Mesenchymal stem cell (in vitro differentiated cells and primary cell): ENCODE data around the gene USP24.

ENCODE experiments used
- DNase-seq: peaks from one replicate; pipeline ENCODE4 v3.0.0-alpha.2; 2013
- H2AFZ ChIP-seq: one replicate; pipeline ENCODE4 v1.6.1; 2013; ENCODE audit warnings: low read depth, mild to moderate bottlenecking, control low read depth, inconsistent platforms, low read length, moderate library complexity
- H2AK5ac ChIP-seq: 2 replicates; pipeline ENCODE4 v1.6.1; 2013; ENCODE audit warnings: low read length, moderate library complexity, mild to moderate bottlenecking, inconsistent platforms; ENCODE audit not compliant: severe bottlenecking
- H2BK120ac ChIP-seq: one replicate; pipeline ENCODE4 v1.6.1; 2013; ENCODE audit warnings: low read depth, mild to moderate bottlenecking, inconsistent platforms, low read length, moderate library complexity
- H2BK12ac ChIP-seq, 2 experiments: one replicate each; pipeline ENCODE4 v1.6.1; 2013; ENCODE audit warnings: inconsistent platforms in 2 of 2, low read length in 2 of 2, mild to moderate bottlenecking in 2 of 2, moderate library complexity in 2 of 2, control low read depth in 1 of 2
- H2BK15ac ChIP-seq: one replicate; pipeline ENCODE4 v1.6.1; 2013; ENCODE audit warnings: mild to moderate bottlenecking, low read depth, inconsistent platforms; ENCODE audit not compliant: poor library complexity, severe bottlenecking
- H2BK5ac ChIP-seq: 2 replicates; pipeline ENCODE4 v1.6.1; 2013; ENCODE audit warnings: low read depth, mild to moderate bottlenecking, low read length, control low read depth, inconsistent platforms; ENCODE audit not compliant: poor library complexity, severe bottlenecking
- H3K14ac ChIP-seq, 2 experiments: one replicate each; pipeline ENCODE4 v1.6.1; 2013; ENCODE audit warnings: inconsistent platforms in 2 of 2, low read length in 2 of 2, control low read depth in 1 of 2, mild to moderate bottlenecking in 1 of 2, moderate library complexity in 1 of 2
- H3K18ac ChIP-seq, 2 experiments: one replicate each; pipeline ENCODE4 v1.6.1; 2013; ENCODE audit warnings: inconsistent platforms in 2 of 2, low read length in 2 of 2, control low read depth in 1 of 2, low read depth in 1 of 2, mild to moderate bottlenecking in 1 of 2
- H3K23ac ChIP-seq, 2 experiments: one replicate each; pipeline ENCODE4 v1.6.1; 2013; ENCODE audit warnings: inconsistent platforms in 2 of 2, low read length in 2 of 2, mild to moderate bottlenecking in 2 of 2, moderate library complexity in 2 of 2, control low read depth in 1 of 2
- H3K27ac ChIP-seq: 2 replicates; pipeline ENCODE4 v1.5.1; 2013; ENCODE audit warnings: mild to moderate bottlenecking, moderate library complexity, low read length, control low read depth, inconsistent platforms; ENCODE audit not compliant: poor library complexity, severe bottlenecking
- H3K27me3 ChIP-seq, 2 experiments: 2 replicates each; pipeline versions ENCODE4 v1.6.1 to v1.7.0; 2013; ENCODE audit warnings: low read length in 2 of 2, mild to moderate bottlenecking in 2 of 2, moderate library complexity in 2 of 2, control low read depth in 1 of 2, inconsistent platforms in 1 of 2; ENCODE audit not compliant: control insufficient read depth in 1 of 2, insufficient read depth in 1 of 2
- H3K36me3 ChIP-seq, 2 experiments: 2 replicates each; pipeline versions ENCODE4 v1.6.1 to v1.7.0; 2013; ENCODE audit warnings: low read length in 2 of 2, control low read depth in 1 of 2, inconsistent platforms in 1 of 2, low read depth in 1 of 2, mild to moderate bottlenecking in 1 of 2; ENCODE audit not compliant: insufficient read depth in 2 of 2, control insufficient read depth in 1 of 2
- H3K4ac ChIP-seq, 2 experiments: one replicate each; pipeline ENCODE4 v1.6.1; 2013; ENCODE audit warnings: inconsistent platforms in 2 of 2, low read length in 2 of 2, mild to moderate bottlenecking in 2 of 2, moderate library complexity in 2 of 2, control low read depth in 1 of 2, low read depth in 1 of 2
- H3K4me1 ChIP-seq: 2 replicates; pipeline ENCODE4 v1.6.1; 2013; ENCODE audit warnings: low read depth, low read length, control low read depth; ENCODE audit not compliant: control insufficient read depth, insufficient read depth
- H3K4me2 ChIP-seq: 2 replicates; pipeline ENCODE4 v1.6.1; 2013; ENCODE audit warnings: low read length, mild to moderate bottlenecking, inconsistent platforms; ENCODE audit not compliant: poor library complexity, severe bottlenecking
- H3K4me3 ChIP-seq, 2 experiments: 2 replicates each; pipeline versions ENCODE4 v1.5.1 to v1.7.0; 2013; ENCODE audit warnings: low read length in 2 of 2, mild to moderate bottlenecking in 2 of 2, control low read depth in 1 of 2, low read depth in 1 of 2; ENCODE audit not compliant: insufficient read depth in 1 of 2
- H3K79me1 ChIP-seq: replicated peaks from 2 replicates; pipeline ENCODE4 v1.6.1; 2013; ENCODE audit warnings: mild to moderate bottlenecking, control low read depth, low read length, inconsistent platforms; ENCODE audit not compliant: poor library complexity, severe bottlenecking
- H3K9ac ChIP-seq: 2 replicates; pipeline ENCODE4 v1.7.0; 2013; ENCODE audit warnings: mild to moderate bottlenecking, low read length, moderate library complexity
- H3K9me3 ChIP-seq: 2 replicates; pipeline ENCODE4 v1.7.0; 2013; ENCODE audit warnings: mild to moderate bottlenecking, low read length; ENCODE audit not compliant: control insufficient read depth
- H4K8ac ChIP-seq: one replicate; pipeline ENCODE4 v1.6.1; 2013; ENCODE audit warnings: inconsistent platforms, mild to moderate bottlenecking, low read length, moderate library complexity
- H4K91ac ChIP-seq: one replicate; pipeline ENCODE4 v1.6.1; 2013; ENCODE audit warnings: mild to moderate bottlenecking, low read length, inconsistent platforms
- WGBS: methylation state at CpG from one replicate; pipeline ENCODE4 v1.1.7; 2013; ENCODE audit warnings: mixed read lengths; 5-methylcytosine and 5-hydroxymethylcytosine counted together

The USP24 gene

GRCh38 chr1:55043726-55044125, 171.4 kb downstream of the USP24 start:
- Histone ChIP-seq H3K23ac (no peak overlapping the region), H3K4me1 (peaks cover 12% of the 10 kb centered on the region), H3K27ac (no peak overlapping the region), H4K8ac (no peak overlapping the region), H3K9me3 (no peaks in the 10 kb centered on the region), H2AK5ac (no peak overlapping the region), H3K4ac (no peak overlapping the region), H3K4me2 (no peak overlapping the region), H3K36me3 (no peaks in the 10 kb centered on the region), H2AFZ (no peak overlapping the region), H3K18ac (no peak overlapping the region), H2BK15ac (no peak overlapping the region), H2BK12ac (no peak overlapping the region), H2BK5ac (no peak overlapping the region), H4K91ac (no peak overlapping the region), H3K14ac (no peak overlapping the region), H3K9ac (no peak overlapping the region), H3K4me3 (no peak overlapping the region), H3K27me3 (peaks cover 25 to 73% of the 10 kb centered on the region in 2 experiments), H3K79me1 (no peaks in the 10 kb centered on the region), H2BK120ac (no peak overlapping the region)
- DNase-seq, result no peak
- 95% methylated on average over 9 of the region's 9 CpGs for WGBS

GRCh38 chr1:55043011-55043410, 172.2 kb downstream of the USP24 start:
- Histone ChIP-seq H3K79me1 (no peaks in the 10 kb centered on the region), H2AFZ (no peak overlapping the region), H3K23ac (no peak overlapping the region), H3K18ac (no peak overlapping the region), H2BK120ac (no peak overlapping the region), H3K9ac (no peak overlapping the region), H3K4me1 (peaks cover 12% of the 10 kb centered on the region), H3K27me3 (peaks cover 32 to 75% of the 10 kb centered on the region in 2 experiments), H2BK15ac (no peak overlapping the region), H3K4me3 (no peak overlapping the region), H3K9me3 (no peaks in the 10 kb centered on the region), H3K36me3 (no peaks in the 10 kb centered on the region), H2BK12ac (no peak overlapping the region), H3K4me2 (peak overlapping the region; percentile 7), H3K14ac (no peak overlapping the region), H3K4ac (no peak overlapping the region), H2AK5ac (no peak overlapping the region), H2BK5ac (no peak overlapping the region), H3K27ac (no peak overlapping the region), H4K8ac (no peak overlapping the region), H4K91ac (no peak overlapping the region)
- 93% methylated on average over 2 of the region's 2 CpGs for WGBS
- DNase-seq, result no peak

GRCh38 chr1:55041613-55042012, 173.6 kb downstream of the USP24 start:
- H3K9ac ChIP-seq, result no peak overlapping the region
- no peak overlapping the region for H2BK15ac ChIP-seq
- no peak overlapping the region for H2BK12ac ChIP-seq
- no peak overlapping the region for H3K27ac ChIP-seq
- no peak for DNase-seq
- H4K8ac ChIP-seq, result no peak overlapping the region
- no peak overlapping the region for H2AK5ac ChIP-seq
- no peaks in the 10 kb centered on the region for H3K36me3 ChIP-seq
- H3K4me1 ChIP-seq, result peaks cover 12% of the 10 kb centered on the region
- no peak overlapping the region for H3K14ac ChIP-seq
- H2AFZ ChIP-seq, result no peak overlapping the region
- no peaks in the 10 kb centered on the region for H3K79me1 ChIP-seq
- H3K18ac ChIP-seq, result no peak overlapping the region
- 94% methylated on average over 3 of the region's 3 CpGs for WGBS
- no peaks in the 10 kb centered on the region for H3K9me3 ChIP-seq
- no peak overlapping the region for H2BK120ac ChIP-seq
- H2BK5ac ChIP-seq, result no peak overlapping the region
- no peak overlapping the region for H3K4me3 ChIP-seq
- peaks cover 43 to 75% of the 10 kb centered on the region in 2 experiments for H3K27me3 ChIP-seq
- no peak overlapping the region for H3K4me2 ChIP-seq
- H3K23ac ChIP-seq, result no peak overlapping the region
- H4K91ac ChIP-seq, result no peak overlapping the region
- H3K4ac ChIP-seq, result no peak overlapping the region

- Histone ChIP-seq H2BK15ac (no peak overlapping the region), H3K4me2 (no peak overlapping the region), H3K4me3 (no peak overlapping the region), H4K8ac (no peak overlapping the region), H3K9me3 (no peaks in the 10 kb centered on the region), H3K79me1 (no peaks in the 10 kb centered on the region), H3K4ac (no peak overlapping the region), H4K91ac (no peak overlapping the region), H3K36me3 (no peaks in the 10 kb centered on the region), H3K9ac (no peak overlapping the region), H2BK12ac (peak overlapping the region in 1 of 2 experiments; percentile 11), H2BK120ac (no peak overlapping the region), H3K14ac (peak overlapping the region in 1 of 2 experiments; percentile 15), H3K27me3 (peaks cover 47 to 81% of the 10 kb centered on the region in 2 experiments), H2BK5ac (no peak overlapping the region), H3K18ac (no peak overlapping the region), H3K4me1 (peaks cover 12% of the 10 kb centered on the region), H3K23ac (no peak overlapping the region), H3K27ac (no peak overlapping the region), H2AK5ac (no peak overlapping the region), H2AFZ (no peak overlapping the region)
- DNase-seq, result no peak
- WGBS, result 76% methylated on average over 4 of the region's 5 CpGs
These were observed 174.2 kb downstream of the USP24 start for GRCh38 chr1:55040933-55041494.
